Aorta (tissue), 5 donors: ENCODE measurements around the gene SLC39A5. TPM values are rescaled to one million over a fixed set of nuclear protein-coding genes. Genes with fewer than 3 reads are reported as not detected.
"Not testable (repeated sequence)": the region's sequence is repeated elsewhere in the genome, so short reads cannot be mapped to it uniquely, and the experiment has no call there.

Experiments
- ATAC-seq: fragments of 200-7000 bp; cut with Tn5 transposase; one replicate; pipeline ENCODE4 v1.9.1; 2022; ENCODE audit warnings: moderate library complexity; ENCODE audit not compliant: low FRiP score
- DNase-seq, 2 donors: peaks; one replicate each; pipeline ENCODE4 v3.0.0-alpha.2; 2020
- H3K27ac ChIP-seq, 2 donors: one replicate each; pipeline ENCODE4 v1.5.1; 2013; ENCODE audit warnings: low read length in 2 of 2, mild to moderate bottlenecking in 2 of 2, moderate library complexity in 2 of 2, control low read depth in 1 of 2, inconsistent platforms in 1 of 2, low read depth in 1 of 2
- H3K27me3 ChIP-seq, 2 donors: one replicate each; pipeline ENCODE4 v1.6.1; 2013; ENCODE audit warnings: control low read depth in 1 of 2, low read length in 1 of 2, mild to moderate bottlenecking in 1 of 2, moderate library complexity in 1 of 2; ENCODE audit not compliant: insufficient read depth in 2 of 2, control insufficient read depth in 1 of 2
- H3K36me3 ChIP-seq, 2 donors: one replicate each; pipeline ENCODE4 v1.6.1; 2013; ENCODE audit warnings: control low read depth in 1 of 2, low read length in 1 of 2, mild to moderate bottlenecking in 1 of 2; ENCODE audit not compliant: insufficient read depth in 2 of 2, control insufficient read depth in 1 of 2
- H3K4me1 ChIP-seq, 2 donors: one replicate each; pipeline ENCODE4 v1.6.1; 2013; ENCODE audit warnings: low read length in 2 of 2, control low read depth in 1 of 2, mild to moderate bottlenecking in 1 of 2, moderate library complexity in 1 of 2; ENCODE audit not compliant: insufficient read depth in 2 of 2, control insufficient read depth in 1 of 2
- H3K4me3 ChIP-seq, 2 donors: one replicate each; pipeline ENCODE4 v1.5.1; 2013; ENCODE audit warnings: low read length in 2 of 2, control low read depth in 1 of 2, mild to moderate bottlenecking in 1 of 2
- H3K9me3 ChIP-seq: one replicate; pipeline ENCODE4 v1.6.1; 2013; ENCODE audit warnings: mild to moderate bottlenecking, low read length; ENCODE audit not compliant: control insufficient read depth
- WGBS, 2 donors: extraction: QIAGEN DNeasy Blood & Tissue Kit; methylation state at CpG; one replicate each; pipeline ENCODE4 v1.1.7; 2013; 5-methylcytosine and 5-hydroxymethylcytosine counted together
- intact Hi-C, 2 donors: fragments of 100-400 bp; cut with DNase I; formaldehyde crosslinking; loops; one replicate each; pipeline versions ENCODE4 v1.14.2 to v1.15.0; 2022
- polyA plus RNA-seq, 2 donors: library from polyadenylated mRNA; stranded (reverse); fragments of 200-250 nt; gene quantifications; one replicate each; pipeline ENCODE4 v1.2.3, GENCODE V29; 2013
- total RNA-seq, 2 donors: library from RNA; stranded (reverse); fragmentation: NEBNext Ultra II Directional; extraction: Animal tissue kit (Norgen Biotek cat#: 25700); gene quantifications; one replicate each; pipeline ENCODE4 v1.2.1, GENCODE V29; 2021
- donor health status: healthy with polysubstance abuse.
- donor health status: Bipolar disorder and iron deficiency.
- donor health status: DM: no; HTN: no; CAD: no.
- donor health status: DM: no; HTN: no; CAD: no.
- donor health status: DM: yes; HTN: yes; CAD: no.

Gene SLC39A5
- total and polyA plus RNA-seq, 4 donors = 1.1 to 21.4 TPM; not detected in 2

DNA sequence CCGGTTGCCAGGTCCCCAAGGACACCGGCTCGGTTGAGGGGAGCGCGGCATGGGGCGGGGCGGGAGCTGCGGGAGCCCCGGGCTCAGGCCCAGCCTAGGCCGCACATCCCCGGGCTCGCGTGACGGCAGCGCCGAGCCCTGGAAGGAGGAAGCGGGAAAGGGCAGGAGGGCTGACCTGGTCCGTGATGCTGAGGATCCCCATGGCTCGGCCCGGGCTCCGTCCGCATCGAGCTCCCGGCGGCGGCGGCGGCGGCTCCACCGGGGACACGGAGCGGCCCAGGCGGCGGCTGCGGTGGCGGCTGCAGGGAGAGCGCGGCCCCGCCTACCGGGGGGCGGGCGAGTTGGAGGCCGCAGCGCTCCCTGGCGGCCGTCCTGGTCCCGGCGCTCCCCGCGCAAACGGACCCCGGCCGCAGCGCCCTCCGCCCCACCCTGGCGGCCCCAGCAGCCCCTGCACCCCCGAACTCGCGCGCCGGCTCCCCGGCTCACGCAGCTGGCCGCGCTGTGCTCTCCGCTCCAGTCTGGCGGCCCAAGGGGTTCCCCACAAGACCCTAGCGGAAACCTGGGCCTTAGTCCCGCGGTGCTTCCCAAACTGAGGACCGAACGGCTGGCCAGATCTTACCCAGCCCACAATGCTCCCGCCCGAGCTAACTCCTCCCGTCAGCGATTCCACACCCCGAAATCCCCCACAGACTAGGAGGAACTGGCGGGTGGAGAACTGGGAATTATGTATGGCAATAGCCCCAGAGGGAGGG is 28.4 kb downstream of the SLC39A5 start, which contains the start of gene ANKRD52:
Gene ANKRD52 (minus strand): TSS at position 317 of the 752 bp plus-strand sequence. CDS start 115 bp downstream, at position 202.
- DNase-seq (peak; percentile 86 to 92), ATAC-seq (peak; percentile 94)
- peak within 1 kb of the TSS; percentile 99 to 100 for H3K4me3 ChIP-seq
- H3K36me3 ChIP-seq = peaks cover 0 to 5% of the 10 kb centered on the region in 2 donors
- WGBS, 2 donors = 0% methylated on average over 30 to 78 of the region's 78 CpGs
- H3K4me1 ChIP-seq = peaks cover 0 to 3% of the 10 kb centered on the region in 2 donors
- H3K9me3 ChIP-seq = no peaks in the 10 kb centered on the region
- peak within 1 kb of the TSS in 1 of 2 donors; percentile 72 for H3K27ac ChIP-seq
- no peaks in the 10 kb centered on the region for H3K27me3 ChIP-seq
- intact Hi-C loops = loop anchor here in 1 of 2 donors (2.0 to 5.0 kb wide), 2 partner anchors 36 to 67 kb away; partner anchors contain the start of genes NABP2 and RNF41

DNA sequence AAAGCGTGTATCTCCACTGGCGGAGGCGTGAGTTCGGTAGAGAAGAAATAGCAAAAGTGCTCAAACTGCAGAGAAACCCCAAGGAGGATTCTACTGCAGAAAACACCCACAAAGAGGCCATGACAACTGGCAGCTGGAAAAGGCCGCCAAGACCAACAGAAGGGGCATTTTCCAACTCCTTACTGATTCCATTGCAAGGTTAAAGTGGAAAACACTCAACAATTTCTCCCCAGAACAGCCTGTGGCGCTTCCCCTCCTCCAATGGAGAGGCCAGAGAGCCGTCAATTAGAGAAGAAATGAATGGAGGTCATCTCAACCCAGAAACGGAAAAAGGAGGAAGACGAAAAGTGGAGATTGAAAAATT is 29.0 kb downstream of the SLC39A5 start:
- peak overlapping the region in 1 of 2 donors; percentile 72 for H3K27ac ChIP-seq
- DNase-seq (no peak), ATAC-seq (no peak)
- peak overlapping the region; percentile 87 to 99 for H3K4me3 ChIP-seq
- peaks cover 0 to 4% of the 10 kb centered on the region in 2 donors for H3K36me3 ChIP-seq
- intact Hi-C loops = loop anchor here in 1 of 2 donors (2.0 to 5.0 kb wide), 2 partner anchors 37 to 68 kb away; partner anchors contain the start of genes NABP2 and RNF41
- peaks cover 0 to 3% of the 10 kb centered on the region in 2 donors for H3K4me1 ChIP-seq
- 2% methylated on average over 9 of the region's 9 CpGs for whole genome bisulfite sequencing, 2 donors
- no peaks in the 10 kb centered on the region for H3K9me3 ChIP-seq
- no peaks in the 10 kb centered on the region for H3K27me3 ChIP-seq

DNA sequence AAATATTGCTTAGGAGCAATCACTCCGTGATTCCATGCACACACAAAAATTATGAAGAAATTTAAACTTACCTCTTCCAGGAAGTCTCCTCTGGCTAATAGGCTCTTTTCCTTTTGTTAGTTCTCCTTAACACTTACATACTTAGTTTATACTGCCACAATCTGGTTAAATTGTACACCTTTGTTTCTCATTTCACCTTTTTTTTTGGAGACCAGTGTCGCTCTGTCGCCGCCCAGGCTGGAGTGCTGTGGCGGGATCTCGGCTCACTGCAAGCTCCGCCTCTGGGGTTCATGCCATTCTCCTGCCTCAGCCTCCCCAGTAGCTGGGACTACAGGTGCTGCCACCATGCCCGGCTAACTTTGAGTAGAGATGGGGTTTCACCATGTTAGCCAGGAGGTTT is 30.5 kb downstream of the SLC39A5 start:
- Histone ChIP-seq H3K27ac (no peak overlapping the region), H3K4me1 (peaks cover 0 to 3% of the 10 kb centered on the region in 2 donors), H3K4me3 (no peak overlapping the region), H3K36me3 (no peaks in the 10 kb centered on the region), H3K9me3 (no peaks in the 10 kb centered on the region), H3K27me3 (no peaks in the 10 kb centered on the region)
- ATAC-seq (no peak), DNase-seq (peak in 1 of 2 donors; percentile 39)
- intact Hi-C loops = no loop called here
- WGBS, 2 donors = 93 to 95% methylated on average over 8 of the region's 8 CpGs

DNA sequence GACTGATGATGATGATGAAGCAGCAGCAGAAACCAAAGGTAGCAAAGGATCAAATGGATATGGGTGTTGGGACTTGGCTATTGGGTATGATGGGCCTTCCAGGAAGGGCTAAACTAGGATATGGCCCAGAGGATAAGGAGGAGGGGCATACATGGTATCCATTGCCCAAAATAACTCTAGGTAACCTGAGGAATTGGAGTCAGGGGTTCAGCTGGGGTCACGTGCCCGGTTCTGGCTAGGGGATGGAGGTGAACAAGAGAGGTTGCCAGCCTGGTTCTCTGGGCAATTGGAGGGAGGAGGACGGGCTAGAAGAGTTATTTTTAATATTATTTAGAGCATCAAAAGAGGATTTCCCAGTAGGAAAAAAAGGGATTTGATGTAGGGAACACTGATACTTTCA is 31.1 kb downstream of the SLC39A5 start:
- intact Hi-C loops = no loop called here
- Histone ChIP-seq H3K27ac (no peak overlapping the region), H3K4me1 (peaks cover 0 to 3% of the 10 kb centered on the region in 2 donors), H3K36me3 (no peaks in the 10 kb centered on the region), H3K9me3 (no peaks in the 10 kb centered on the region), H3K27me3 (no peaks in the 10 kb centered on the region), H3K4me3 (no peak overlapping the region)
- no peak for ATAC-seq
- 72 to 84% methylated on average over 3 of the region's 3 CpGs for WGBS, 2 donors
- peak in 1 of 2 donors; percentile 5 for DNase-seq

DNA sequence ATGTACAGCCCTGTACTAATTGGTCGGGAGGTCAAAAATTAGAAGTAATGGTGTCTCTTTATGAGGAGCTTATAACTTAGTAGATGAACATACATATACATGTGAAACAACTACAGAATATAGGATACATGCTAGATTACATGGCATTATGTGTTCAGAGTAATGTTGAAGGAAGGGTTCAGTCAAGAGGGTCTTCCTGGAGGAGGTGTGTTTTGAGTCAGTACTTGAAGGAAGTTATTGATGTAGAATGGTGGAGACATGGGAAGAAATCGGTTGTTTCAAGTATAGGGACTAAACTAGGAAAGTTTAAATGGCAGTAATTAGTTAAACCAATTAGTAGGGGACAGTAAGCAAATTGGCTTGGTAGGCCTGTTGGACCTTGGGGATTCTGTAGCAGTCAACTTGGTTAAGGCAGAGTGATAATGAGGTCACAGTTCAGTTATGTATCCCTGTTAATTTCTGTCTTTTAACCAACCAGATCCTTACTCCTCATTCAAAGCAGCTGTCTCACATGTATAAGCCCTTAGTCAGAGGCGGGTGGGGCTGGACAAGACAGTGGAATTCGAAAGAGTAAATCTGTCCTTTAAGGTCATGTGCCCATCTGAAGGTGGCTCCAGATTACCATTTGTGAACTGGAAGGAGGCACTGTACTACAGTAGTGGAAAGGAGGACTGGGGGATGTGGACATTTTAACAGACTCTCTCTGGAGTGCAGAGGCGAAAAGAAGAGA is 31.8 kb downstream of the SLC39A5 start:
- H3K4me3 ChIP-seq = no peak overlapping the region
- intact Hi-C loops = no loop called here
- no peak overlapping the region for H3K27ac ChIP-seq
- no peak for DNase-seq
- 87 to 90% methylated on average over 5 of the region's 5 CpGs for WGBS, 2 donors
- H3K27me3 ChIP-seq = no peaks in the 10 kb centered on the region
- H3K4me1 ChIP-seq = peaks cover 0 to under 1% of the 10 kb centered on the region in 2 donors
- ATAC-seq = no peak
- no peaks in the 10 kb centered on the region for H3K36me3 ChIP-seq
- no peaks in the 10 kb centered on the region for H3K9me3 ChIP-seq

DNA sequence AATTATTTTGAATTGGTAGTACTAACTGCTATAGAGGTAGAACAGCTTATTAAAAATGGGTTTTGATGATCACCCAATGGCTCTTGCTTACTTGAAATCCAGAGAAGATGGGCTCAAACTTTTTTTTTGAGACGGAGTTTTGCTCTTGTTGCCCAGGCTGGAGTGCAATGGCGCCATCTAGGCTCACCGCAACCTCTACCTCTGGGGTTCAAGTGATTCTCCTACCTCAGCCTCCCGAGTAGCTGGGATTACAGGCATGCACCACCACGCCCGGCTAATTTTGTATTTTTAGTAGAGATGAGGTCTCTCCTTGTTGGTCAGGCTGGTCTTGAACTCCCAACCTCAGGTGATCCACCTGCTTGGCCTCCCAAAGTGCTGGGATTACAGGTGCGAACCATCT is 33.1 kb downstream of the SLC39A5 start:
- H3K27me3 ChIP-seq, H3K4me3 ChIP-seq, intact Hi-C loops, DNase-seq, H3K36me3 ChIP-seq, H3K27ac ChIP-seq, H3K9me3 ChIP-seq, H3K4me1 ChIP-seq, ATAC-seq: not testable (repeated sequence)
- 90 to 93% methylated on average over 7 of the region's 7 CpGs for WGBS, 2 donors

DNA sequence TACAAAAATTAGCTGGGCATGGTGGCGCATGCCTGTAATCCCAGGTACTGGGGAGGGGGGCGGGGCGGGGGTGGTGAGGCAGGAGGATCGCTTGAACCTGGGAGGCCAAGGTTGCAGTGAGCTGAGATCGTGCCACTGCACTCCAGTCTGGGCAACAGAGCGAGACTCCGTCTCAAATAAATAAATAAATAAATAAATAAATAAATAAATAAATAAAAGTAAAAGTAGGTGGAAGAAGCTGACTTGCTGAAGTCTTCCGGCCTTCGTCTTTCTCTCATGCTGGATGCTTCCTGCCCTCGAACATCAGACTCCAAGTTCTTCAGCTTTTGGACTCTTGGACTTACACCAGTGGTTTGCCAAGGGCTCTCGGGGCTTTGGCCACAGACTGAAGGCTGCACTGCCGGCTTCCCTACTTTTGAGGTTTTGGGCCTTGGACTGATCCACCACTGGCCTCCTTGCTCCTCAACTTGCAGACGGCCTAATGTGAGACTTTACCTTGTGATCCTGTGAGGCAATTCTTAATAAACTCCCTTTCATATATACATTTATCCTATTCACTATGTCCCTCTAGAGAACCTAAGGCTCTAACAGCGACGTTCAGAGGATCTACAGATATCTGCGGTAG is 36.3 kb downstream of the SLC39A5 start:
- ATAC-seq, H3K4me1 ChIP-seq, intact Hi-C loops, H3K9me3 ChIP-seq, H3K36me3 ChIP-seq, DNase-seq, H3K27me3 ChIP-seq: not testable (repeated sequence)
- WGBS, 2 donors = 44 to 50% methylated on average over 15 to 16 of the region's 16 CpGs
- peak overlapping the region in 1 of 2 donors; percentile 54 for H3K4me3 ChIP-seq
- peak overlapping the region in 1 of 2 donors; percentile 72 for H3K27ac ChIP-seq

DNA sequence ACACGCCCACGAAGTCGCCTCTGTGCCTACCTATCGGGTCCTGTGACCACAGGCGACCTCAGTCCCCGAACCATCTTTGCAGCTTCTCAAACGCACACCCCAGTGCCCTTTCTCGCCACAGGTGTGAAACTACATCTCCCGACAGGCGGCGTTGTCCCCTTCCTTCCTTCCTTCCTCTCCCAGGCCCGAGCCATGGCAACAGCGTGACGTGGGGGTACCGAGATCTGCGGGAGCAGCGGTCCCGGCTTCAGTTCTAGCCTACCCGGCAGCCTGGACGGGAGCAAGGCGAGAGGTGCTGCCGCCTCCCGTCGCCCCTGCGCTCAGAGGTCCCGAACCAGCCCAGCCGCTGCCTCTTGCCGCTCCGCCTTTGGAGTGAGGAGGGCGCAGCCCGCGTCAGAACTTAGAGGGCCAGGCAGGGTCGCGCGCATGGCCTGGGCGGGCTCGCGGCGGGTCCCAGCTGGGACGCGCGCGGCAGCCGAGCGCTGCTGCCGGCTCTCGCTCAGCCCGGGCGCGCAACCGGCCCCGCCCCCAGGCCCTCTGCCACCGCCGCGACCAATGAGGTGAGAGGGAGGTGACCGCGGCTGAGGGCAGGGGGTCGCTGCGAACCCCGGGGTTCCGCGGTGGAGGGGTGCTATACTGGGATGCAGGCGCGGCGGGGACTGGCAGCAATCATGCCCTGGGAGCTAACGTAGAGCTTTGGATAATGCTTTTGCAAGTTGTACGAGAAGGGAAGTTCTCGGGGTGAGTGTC is 37.0 kb downstream of the SLC39A5 start, which contains the start of gene COQ10A:
Gene COQ10A (plus strand): TSS at position 250 of the 750 bp plus-strand sequence. CDS start 177 bp downstream, at position 427.
- Histone ChIP-seq H3K27me3 (no peaks in the 10 kb centered on the region), H3K36me3 (peaks cover 0 to 1% of the 10 kb centered on the region in 2 donors), H3K4me3 (peak within 1 kb of the TSS; percentile 46 to 54), H3K9me3 (no peaks in the 10 kb centered on the region), H3K27ac (peak within 1 kb of the TSS in 1 of 2 donors; percentile 72), H3K4me1 (no peaks in the 10 kb centered on the region)
- peak; percentile 94 to 95 for DNase-seq
- 0 to 1% methylated on average over 55 to 68 of the region's 68 CpGs for WGBS, 2 donors
- intact Hi-C loops = no loop called here
- peak; percentile 96 for ATAC-seq
